GM12892 (cell line): ENCODE measurements around the gene ADGRA1.

Experiments used
- POLR2A ChIP-seq: IDR thresholded peaks from 2 replicates; pipeline ENCODE4 v1.6.1; 2011; ENCODE audit warnings: low read depth, low read length, control low read depth
- POLR2AphosphoS5 ChIP-seq: IDR thresholded peaks from 2 replicates; pipeline ENCODE4 v1.6.1; 2011; ENCODE audit warnings: low read depth, low read length, control low read depth

DNA sequence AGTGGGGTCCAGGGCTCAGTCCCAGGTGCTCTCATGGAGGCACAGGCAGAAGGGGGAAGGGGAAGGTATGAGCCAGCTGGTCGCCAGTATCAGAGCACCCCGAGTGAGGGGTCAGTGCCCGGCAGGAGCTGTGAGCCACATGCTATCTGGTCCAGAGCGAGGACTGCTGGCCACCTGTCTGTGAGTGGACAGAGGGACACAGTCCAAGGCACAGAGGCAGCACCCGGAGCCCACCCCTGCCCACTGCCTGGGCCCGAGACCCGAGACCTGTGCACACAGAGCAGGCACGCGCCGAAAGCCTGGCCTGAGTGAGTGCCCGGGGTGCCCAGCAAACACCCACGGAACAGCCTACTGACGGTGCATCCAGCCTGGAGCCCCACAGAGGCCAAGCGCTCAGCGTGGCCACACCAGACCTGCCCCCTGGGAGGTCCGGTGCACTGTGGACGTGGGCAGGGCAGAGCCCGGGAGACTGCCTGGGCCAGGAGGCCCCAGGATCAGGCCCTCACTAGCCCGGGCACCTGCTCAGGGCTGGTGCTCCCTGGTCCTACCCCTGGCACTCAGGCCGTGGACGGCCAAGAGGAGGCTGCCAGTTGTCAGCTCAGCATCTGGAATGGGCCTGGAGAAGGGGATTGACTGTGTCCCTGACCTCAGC lies 29.4 kb downstream of the ADGRA1 start:
- no peak for TF ChIP-seq POLR2A
- no peak for TF ChIP-seq POLR2AphosphoS5
